A673 (cell line): ENCODE data around the gene SNAPC2. TPM values are rescaled to one million over a fixed set of nuclear protein-coding genes. Genes with fewer than 3 reads are reported as not detected.

Experiments
- BruUV-seq: library from RNA; stranded (reverse); fragments of 400-500 nt; replicated peaks from 2 replicates; lab custom pipeline; 2021; lab: Mats Ljungman, UMichigan
- CTCF ChIA-PET: fragments of 300-600 bp; sonication (Branson Sonifier 250); formaldehyde crosslinking; loops from one replicate; lab custom pipeline; 2022; ENCODE audit warnings: antibody characterized with exemption; lab: Charles Lee
- POLR2A ChIA-PET: fragments of 300-600 bp; sonication (Branson Sonifier 250); formaldehyde crosslinking; loops from one replicate; lab custom pipeline; 2022; ENCODE audit warnings: antibody characterized with exemption; ENCODE audit not compliant: low non-redundant PET; lab: Charles Lee
- DNase-seq: peaks from one replicate; pipeline ENCODE4 v3.0.0-alpha.2; 2015; ENCODE audit warnings: low spot score
- H3K27ac ChIP-seq: fragments of 200-600 bp; sonication (generic); 2 replicates; pipeline ENCODE4 v1.5.1; 2016; ENCODE audit warnings: mixed run types, low read depth, mild to moderate bottlenecking, mixed read lengths, antibody characterized with exemption, low read length; ENCODE audit not compliant: poor library complexity, severe bottlenecking
- H3K27me3 ChIP-seq: fragments of 200-600 bp; sonication (generic); replicated peaks from 2 replicates; pipeline ENCODE4 v1.6.1; 2017; ENCODE audit warnings: mixed run types, low read depth, mild to moderate bottlenecking, mixed read lengths, antibody characterized with exemption, low read length; ENCODE audit not compliant: insufficient read depth, poor library complexity
- H3K36me3 ChIP-seq: fragments of 200-600 bp; sonication (generic); 2 replicates; pipeline ENCODE4 v1.6.1; 2016; ENCODE audit warnings: mixed run types, mild to moderate bottlenecking, mixed read lengths, antibody characterized with exemption, low read length; ENCODE audit not compliant: insufficient read depth, poor library complexity, severe bottlenecking
- H3K4me1 ChIP-seq: fragments of 200-600 bp; sonication (generic); 2 replicates; pipeline ENCODE4 v1.6.1; 2017; ENCODE audit warnings: mixed run types, mild to moderate bottlenecking, mixed read lengths, antibody characterized with exemption, low read length; ENCODE audit not compliant: insufficient read depth, poor library complexity, severe bottlenecking
- H3K4me3 ChIP-seq: fragments of 200-600 bp; sonication (generic); 2 replicates; pipeline ENCODE4 v1.5.1; 2016; ENCODE audit warnings: low read depth, mixed run types, mild to moderate bottlenecking, mixed read lengths, low read length; ENCODE audit not compliant: poor library complexity, severe bottlenecking
- H3K9me3 ChIP-seq: fragments of 200-600 bp; sonication (generic); 2 replicates; pipeline ENCODE4 v1.6.1; 2016; ENCODE audit warnings: mixed run types, low read depth, mild to moderate bottlenecking, mixed read lengths, antibody characterized with exemption, low read length; ENCODE audit not compliant: poor library complexity, severe bottlenecking
- EZH2 ChIP-seq: fragments of 200-600 bp; sonication (generic); IDR thresholded peaks from 2 replicates; pipeline ENCODE4 v1.6.1; 2017; ENCODE audit warnings: borderline replicate concordance, low read depth, mild to moderate bottlenecking, mixed read lengths, antibody characterized with exemption, low read length; ENCODE audit not compliant: poor library complexity, severe bottlenecking
- intact Hi-C: fragments of 100-400 bp; cut with micrococcal nuclease; formaldehyde crosslinking; loops from one replicate; pipeline ENCODE4 v1.10.0; 2022; ENCODE audit not compliant: unreplicated experiment
- total RNA-seq: library from RNA; stranded (reverse); gene quantifications from 2 replicates; pipeline ENCODE4 v1.2.3, GENCODE V29; 2021
- TF ChIP-seq, protein P1 (sequence below): fragments of 300-800, 200-600 bp; sonication (generic); conservative IDR thresholded peaks from 2 replicates; pipeline ENCODE4 v1.5.1; 2017; ENCODE audit warnings: low read depth, mild to moderate bottlenecking, antibody characterized with exemption, low read length, moderate library complexity, mixed read lengths

SNAPC2 gene
- total RNA-seq, 1 experiment from 2014 or later = 30.2 TPM

GRCh38 chr19:7874897-7875273 lies 45.3 kb upstream of the SNAPC2 start:
- BruUV-seq = no TSS peak
- no peak overlapping the region for H3K27ac ChIP-seq
- POLR2A ChIA-PET = no interaction called here
- intact Hi-C loops = loop anchor here (5.0 kb wide), 1 partner anchor 47 kb away; the partner anchor contains the start of gene SNAPC2
- H3K4me3 ChIP-seq = peak overlapping the region; percentile 71
- peaks cover 29% of the 10 kb centered on the region for H3K4me1 ChIP-seq
- no peaks in the 10 kb centered on the region for H3K27me3 ChIP-seq
- no peaks in the 10 kb centered on the region for H3K9me3 ChIP-seq
- no peak for TF ChIP-seq EZH2
- TF ChIP-seq, protein P1, sequence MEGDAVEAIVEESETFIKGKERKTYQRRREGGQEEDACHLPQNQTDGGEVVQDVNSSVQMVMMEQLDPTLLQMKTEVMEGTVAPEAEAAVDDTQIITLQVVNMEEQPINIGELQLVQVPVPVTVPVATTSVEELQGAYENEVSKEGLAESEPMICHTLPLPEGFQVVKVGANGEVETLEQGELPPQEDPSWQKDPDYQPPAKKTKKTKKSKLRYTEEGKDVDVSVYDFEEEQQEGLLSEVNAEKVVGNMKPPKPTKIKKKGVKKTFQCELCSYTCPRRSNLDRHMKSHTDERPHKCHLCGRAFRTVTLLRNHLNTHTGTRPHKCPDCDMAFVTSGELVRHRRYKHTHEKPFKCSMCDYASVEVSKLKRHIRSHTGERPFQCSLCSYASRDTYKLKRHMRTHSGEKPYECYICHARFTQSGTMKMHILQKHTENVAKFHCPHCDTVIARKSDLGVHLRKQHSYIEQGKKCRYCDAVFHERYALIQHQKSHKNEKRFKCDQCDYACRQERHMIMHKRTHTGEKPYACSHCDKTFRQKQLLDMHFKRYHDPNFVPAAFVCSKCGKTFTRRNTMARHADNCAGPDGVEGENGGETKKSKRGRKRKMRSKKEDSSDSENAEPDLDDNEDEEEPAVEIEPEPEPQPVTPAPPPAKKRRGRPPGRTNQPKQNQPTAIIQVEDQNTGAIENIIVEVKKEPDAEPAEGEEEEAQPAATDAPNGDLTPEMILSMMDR = no peak
- DNase-seq = no peak
- CTCF ChIA-PET = no interaction called here
- no peaks in the 10 kb centered on the region for H3K36me3 ChIP-seq

- no peak for DNase-seq
- no peaks in the 10 kb centered on the region for H3K36me3 ChIP-seq
- BruUV-seq = no TSS peak
- no peaks in the 10 kb centered on the region for H3K9me3 ChIP-seq
- no peak overlapping the region for H3K4me3 ChIP-seq
- H3K27ac ChIP-seq = no peak overlapping the region
- no peaks in the 10 kb centered on the region for H3K27me3 ChIP-seq
- no peak for TF ChIP-seq EZH2
- TF ChIP-seq, protein P1 = no peak
- CTCF ChIA-PET = no interaction called here
- intact Hi-C loops = no loop called here
- POLR2A ChIA-PET = no interaction called here
- peaks cover 14% of the 10 kb centered on the region for H3K4me1 ChIP-seq
Measured at GRCh38 chr19:7877249-7877836, 42.8 kb upstream of the SNAPC2 start.

DNA sequence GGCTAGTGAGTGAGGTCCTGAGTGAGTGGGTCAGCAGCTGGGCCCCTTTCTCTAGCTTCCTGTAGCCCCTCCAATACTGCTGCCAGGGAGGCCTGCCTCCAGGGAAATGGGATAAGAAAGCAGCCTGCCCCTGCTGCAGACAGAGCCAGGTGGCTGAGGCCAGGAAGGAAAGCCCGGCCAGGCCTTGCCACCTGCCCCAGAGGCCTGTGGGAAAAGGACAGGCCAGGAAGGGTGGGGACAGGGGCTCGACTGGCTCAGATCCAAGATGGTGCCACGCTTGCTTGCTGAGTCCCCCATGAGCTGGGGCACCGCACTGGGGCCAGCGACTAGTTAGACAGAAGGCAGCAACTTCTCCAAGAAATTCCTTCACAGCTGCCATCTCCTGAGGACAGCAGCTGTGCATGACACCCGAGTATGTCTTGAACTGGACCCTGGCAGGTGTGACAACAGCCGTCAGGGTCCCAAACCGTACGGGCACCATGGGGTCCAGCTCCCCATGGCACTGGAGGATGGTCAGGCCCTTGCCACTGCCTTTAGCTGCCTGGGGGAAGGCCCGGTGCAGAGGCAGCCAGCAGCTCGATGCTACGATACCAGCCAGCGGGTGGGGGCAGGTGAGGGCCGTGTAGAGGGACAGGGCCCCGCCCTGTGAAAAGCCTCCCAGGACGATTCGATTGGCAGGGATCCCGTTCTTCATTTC lies 40.9 kb upstream of the SNAPC2 start:
- no peaks in the 10 kb centered on the region for H3K9me3 ChIP-seq
- H3K27me3 ChIP-seq = no peaks in the 10 kb centered on the region
- H3K4me3 ChIP-seq = no peak overlapping the region
- no peaks in the 10 kb centered on the region for H3K36me3 ChIP-seq
- ChIA-PET POLR2A (no interaction called here), CTCF (no interaction called here)
- H3K27ac ChIP-seq = no peak overlapping the region
- intact Hi-C loops = no loop called here
- no peak for DNase-seq
- H3K4me1 ChIP-seq = no peaks in the 10 kb centered on the region
- no peak for TF ChIP-seq EZH2
- TF ChIP-seq, protein P1 = no peak
- BruUV-seq = no TSS peak
